ENCODE results near the gene SPTBN5. TPM values are rescaled to one million over a fixed set of nuclear protein-coding genes. Genes with fewer than 3 reads are reported as not detected.

The SPTBN5 gene
- total and polyA plus RNA-seq, 3 donors from 2014 or later, result 1.4 to 3.1 (median 1.4) TPM

DNA sequence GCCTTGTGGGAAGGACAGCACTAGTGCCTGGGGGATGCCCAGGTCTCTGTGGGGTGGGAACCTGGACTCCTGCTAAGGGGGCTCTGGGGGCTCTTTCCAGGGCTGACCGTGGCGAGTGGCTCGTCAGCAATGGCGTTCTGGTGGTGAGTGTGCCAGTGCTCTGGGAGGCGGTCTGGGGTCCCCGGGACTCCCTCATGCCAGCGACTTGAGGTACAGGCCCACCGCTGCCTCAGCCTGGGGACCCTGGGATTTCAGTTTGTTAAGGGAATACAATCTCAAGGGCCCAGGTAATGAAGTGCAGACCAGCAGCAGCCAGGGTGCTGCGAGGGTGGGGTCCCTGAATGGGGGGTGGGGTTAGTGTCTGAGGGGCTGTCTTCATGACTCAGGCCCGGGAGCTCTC is 52.7 kb downstream of the SPTBN5 start:
- TF ChIP-seq, protein P1, sequence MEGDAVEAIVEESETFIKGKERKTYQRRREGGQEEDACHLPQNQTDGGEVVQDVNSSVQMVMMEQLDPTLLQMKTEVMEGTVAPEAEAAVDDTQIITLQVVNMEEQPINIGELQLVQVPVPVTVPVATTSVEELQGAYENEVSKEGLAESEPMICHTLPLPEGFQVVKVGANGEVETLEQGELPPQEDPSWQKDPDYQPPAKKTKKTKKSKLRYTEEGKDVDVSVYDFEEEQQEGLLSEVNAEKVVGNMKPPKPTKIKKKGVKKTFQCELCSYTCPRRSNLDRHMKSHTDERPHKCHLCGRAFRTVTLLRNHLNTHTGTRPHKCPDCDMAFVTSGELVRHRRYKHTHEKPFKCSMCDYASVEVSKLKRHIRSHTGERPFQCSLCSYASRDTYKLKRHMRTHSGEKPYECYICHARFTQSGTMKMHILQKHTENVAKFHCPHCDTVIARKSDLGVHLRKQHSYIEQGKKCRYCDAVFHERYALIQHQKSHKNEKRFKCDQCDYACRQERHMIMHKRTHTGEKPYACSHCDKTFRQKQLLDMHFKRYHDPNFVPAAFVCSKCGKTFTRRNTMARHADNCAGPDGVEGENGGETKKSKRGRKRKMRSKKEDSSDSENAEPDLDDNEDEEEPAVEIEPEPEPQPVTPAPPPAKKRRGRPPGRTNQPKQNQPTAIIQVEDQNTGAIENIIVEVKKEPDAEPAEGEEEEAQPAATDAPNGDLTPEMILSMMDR (IDR thresholded peaks at IDR 0.05), result no peak
- no peaks in the 10 kb centered on the region for H3K36me3 ChIP-seq (ENCODE audit: low read depth, missing control alignments)
- H3K4me3 ChIP-seq, result no peak overlapping the region
- intact Hi-C loops (cut with DNase I; ENCODE audit: low total_unique reads), result no loop called here
- H3K27ac ChIP-seq, result no peak overlapping the region
- H3K27me3 ChIP-seq, result no peaks in the 10 kb centered on the region
- DNase-seq, result no peak
- 85 to 94% methylated on average over 7 to 10 of the region's 10 CpGs for WGBS, 2 donors
- no peaks in the 10 kb centered on the region for H3K4me1 ChIP-seq
- no peaks in the 10 kb centered on the region for H3K9me3 ChIP-seq

DNA sequence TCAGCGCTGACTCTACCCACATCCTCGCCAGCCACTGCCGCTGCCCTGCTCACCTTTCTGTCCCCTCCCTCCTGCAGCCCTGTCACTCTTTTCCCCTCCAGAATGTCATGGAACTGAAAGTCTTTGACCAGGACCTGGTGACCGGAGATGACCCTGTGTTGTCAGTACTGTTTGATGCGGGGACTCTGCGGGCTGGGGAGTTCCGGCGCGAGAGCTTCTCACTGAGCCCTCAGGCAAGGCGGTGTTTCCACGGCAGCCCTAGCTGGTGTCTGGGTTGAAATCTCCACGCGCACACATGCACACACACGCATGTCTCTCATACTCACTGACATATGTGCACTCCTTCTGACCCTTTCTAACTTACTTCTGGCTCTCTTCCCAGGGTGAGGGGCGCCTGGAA is 53.2 kb downstream of the SPTBN5 start:
- H3K9me3 ChIP-seq, result no peaks in the 10 kb centered on the region
- no peaks in the 10 kb centered on the region for H3K4me1 ChIP-seq
- no peak overlapping the region for H3K27ac ChIP-seq
- intact Hi-C loops (cut with DNase I; ENCODE audit: low total_unique reads), result no loop called here
- TF ChIP-seq, protein P1 (IDR thresholded peaks at IDR 0.05), result no peak
- TF ChIP-seq POLR2A (IDR thresholded peaks at IDR 0.05), result no peak
- no peak for DNase-seq
- 91% methylated on average over 11 to 15 of the region's 15 CpGs for WGBS, 2 donors
- H3K27me3 ChIP-seq, result no peaks in the 10 kb centered on the region
- H3K36me3 ChIP-seq (ENCODE audit: low read depth, missing control alignments), result no peaks in the 10 kb centered on the region
- no peak overlapping the region for H3K4me3 ChIP-seq

DNA sequence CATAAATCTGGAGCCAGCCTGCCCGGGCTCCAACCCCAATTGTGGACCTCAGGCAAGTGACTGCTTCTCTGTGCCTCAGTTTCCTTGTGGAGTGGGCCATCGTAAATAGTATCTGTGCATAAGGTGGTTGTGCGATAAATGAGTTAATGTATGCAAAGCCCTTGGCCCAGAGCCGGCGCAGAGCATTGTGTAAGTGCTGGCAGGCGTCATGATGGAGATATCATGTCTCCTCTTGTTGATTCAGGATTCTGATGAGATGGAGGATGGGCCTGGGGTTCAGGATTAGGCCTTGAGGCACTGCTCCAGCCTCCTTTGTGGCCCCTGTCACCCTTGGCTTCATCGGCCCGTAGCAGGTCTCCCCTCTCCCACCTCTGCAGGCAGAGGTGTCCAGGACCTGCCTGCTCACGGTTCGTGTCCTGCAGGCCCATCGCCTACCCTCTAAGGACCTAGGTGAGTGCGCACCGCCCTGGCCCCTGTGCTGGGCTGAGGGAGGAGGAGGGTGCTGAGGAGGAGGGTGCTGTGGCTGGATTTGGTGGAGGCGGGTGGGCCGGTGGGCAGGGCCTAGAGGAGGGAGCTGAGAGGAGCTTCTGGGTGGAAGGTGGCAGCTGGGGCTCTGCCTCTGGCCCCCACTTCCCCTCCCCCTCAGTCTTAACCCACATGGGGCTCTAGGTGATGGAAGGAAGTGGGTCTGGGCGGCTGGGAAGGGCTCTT is 53.9 kb downstream of the SPTBN5 start:
- H3K27ac ChIP-seq, result no peak overlapping the region
- no peak overlapping the region for H3K4me3 ChIP-seq
- DNase-seq, result no peak
- intact Hi-C loops (cut with DNase I; ENCODE audit: low total_unique reads), result no loop called here
- H3K36me3 ChIP-seq (ENCODE audit: low read depth, missing control alignments), result no peaks in the 10 kb centered on the region
- 95 to 96% methylated on average over 14 to 16 of the region's 16 CpGs for WGBS, 2 donors
- TF ChIP-seq, protein P1 (IDR thresholded peaks at IDR 0.05), result no peak
- TF ChIP-seq POLR2A (IDR thresholded peaks at IDR 0.05), result no peak
- H3K27me3 ChIP-seq, result no peaks in the 10 kb centered on the region
- H3K4me1 ChIP-seq, result no peaks in the 10 kb centered on the region
- H3K9me3 ChIP-seq, result no peaks in the 10 kb centered on the region

DNA sequence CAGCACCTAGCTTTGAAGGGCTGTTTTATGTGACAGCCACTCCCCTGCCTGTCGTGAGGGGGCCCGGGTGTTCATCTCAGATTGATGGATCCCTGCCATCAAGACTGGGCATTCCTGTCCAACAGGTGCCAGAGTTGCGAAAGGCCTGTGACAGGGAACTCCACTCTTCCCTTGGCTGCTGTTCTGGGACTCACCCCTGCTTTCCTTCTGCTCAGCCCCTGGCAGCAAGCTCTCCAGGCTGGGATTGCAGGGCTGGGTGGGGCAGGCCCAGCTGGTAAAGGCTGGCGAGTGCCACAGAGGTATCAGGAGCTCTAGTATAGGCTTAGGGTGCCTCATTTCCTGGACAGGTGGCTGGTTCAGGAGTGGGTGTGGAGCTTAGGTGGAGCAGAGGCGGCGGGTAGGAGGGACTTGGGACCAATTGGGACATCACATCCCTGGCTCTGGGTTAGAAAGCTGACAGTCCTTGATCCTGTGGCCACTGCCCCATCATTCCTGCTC is 55.4 kb downstream of the SPTBN5 start, which contains the start of gene PLA2G4B:
TSS of gene PLA2G4B (plus strand) at position 448 of the 498 bp plus-strand sequence. CDS start 67 bp downstream, outside the sequence.
- intact Hi-C loops (cut with DNase I; ENCODE audit: low total_unique reads), result no loop called here
- Histone ChIP-seq H3K27me3 (no peaks in the 10 kb centered on the region), H3K36me3 (ENCODE audit: low read depth, missing control alignments) (no peaks in the 10 kb centered on the region), H3K4me1 (no peaks in the 10 kb centered on the region), H3K4me3 (no peak within 1 kb of the TSS), H3K9me3 (no peaks in the 10 kb centered on the region), H3K27ac (no peak within 1 kb of the TSS)
- WGBS, 2 donors, result 90 to 93% methylated on average over 3 to 6 of the region's 6 CpGs
- DNase-seq, result no peak
- TF ChIP-seq, protein P1 (IDR thresholded peaks at IDR 0.05), result no peak
- TF ChIP-seq POLR2A (IDR thresholded peaks at IDR 0.05), result no peak

All from testis (tissue), 3 donors.